Measurements from ENCODE around the gene CCDC88C.

Gene CCDC88C

DNA sequence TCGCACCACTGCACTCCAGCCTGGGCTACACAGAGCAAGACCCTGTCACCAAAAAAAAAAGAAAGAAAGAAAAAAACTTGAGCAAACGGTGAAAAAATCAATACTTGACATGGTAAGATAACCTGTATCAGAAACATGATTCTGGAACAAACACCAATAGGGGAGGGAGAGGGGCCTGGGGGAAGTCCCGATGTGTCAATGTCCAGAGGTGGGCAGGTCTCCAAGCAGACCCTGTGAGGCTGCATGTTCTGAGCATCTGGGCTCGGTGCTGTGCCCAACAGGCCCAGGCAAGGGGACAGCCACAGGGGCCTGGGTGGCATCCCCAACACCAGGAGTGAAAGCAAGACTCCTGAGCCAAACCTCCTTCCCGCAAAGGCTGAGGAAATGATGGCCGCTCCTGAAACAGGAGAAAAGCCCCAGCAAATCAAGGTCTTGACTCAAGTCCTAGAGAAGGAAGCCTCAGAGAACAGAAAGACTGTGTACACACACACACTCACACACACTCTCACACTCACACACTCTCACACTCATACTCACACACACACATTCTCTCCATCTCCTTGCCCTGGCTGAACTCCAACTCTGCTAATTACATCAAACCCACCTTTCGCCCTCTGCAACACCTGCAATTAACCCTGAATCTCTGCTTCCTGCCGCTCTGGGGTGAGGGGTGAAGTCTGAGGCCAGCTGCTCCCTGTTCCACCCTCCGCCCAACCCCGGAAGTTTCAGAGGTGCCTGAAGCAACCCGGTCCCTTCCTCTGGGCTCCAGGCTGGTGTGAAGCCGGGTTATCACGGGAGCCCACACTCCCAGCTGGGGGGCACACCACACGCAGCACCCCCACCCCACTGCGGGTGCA is 20.4 kb downstream of the CCDC88C start:
- DNase-seq: peak; percentile 79

GRCh38 chr14:91396013-91396660 is 21.5 kb downstream of the CCDC88C start:
- no peak for DNase-seq

DNA sequence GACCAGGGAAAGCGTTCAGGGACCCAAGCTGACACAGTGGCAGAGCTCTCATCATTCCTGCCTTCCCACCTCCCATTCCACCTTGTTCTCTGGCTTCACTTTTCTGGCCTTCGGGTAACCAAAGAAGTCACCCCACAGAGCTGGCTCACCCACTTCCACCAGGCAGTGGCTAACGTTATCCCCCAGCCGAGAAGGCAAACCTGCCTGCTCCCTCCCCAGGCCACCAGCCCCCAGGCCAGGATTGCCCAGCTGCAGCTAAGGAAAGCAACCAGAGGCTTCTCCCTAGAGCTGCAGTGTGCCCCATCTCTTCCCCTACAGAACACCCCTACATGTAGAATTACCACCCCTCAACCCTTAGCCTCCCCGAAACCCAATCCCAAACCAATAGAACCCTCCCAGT is 22.2 kb downstream of the CCDC88C start:
- no peak for DNase-seq

DNA sequence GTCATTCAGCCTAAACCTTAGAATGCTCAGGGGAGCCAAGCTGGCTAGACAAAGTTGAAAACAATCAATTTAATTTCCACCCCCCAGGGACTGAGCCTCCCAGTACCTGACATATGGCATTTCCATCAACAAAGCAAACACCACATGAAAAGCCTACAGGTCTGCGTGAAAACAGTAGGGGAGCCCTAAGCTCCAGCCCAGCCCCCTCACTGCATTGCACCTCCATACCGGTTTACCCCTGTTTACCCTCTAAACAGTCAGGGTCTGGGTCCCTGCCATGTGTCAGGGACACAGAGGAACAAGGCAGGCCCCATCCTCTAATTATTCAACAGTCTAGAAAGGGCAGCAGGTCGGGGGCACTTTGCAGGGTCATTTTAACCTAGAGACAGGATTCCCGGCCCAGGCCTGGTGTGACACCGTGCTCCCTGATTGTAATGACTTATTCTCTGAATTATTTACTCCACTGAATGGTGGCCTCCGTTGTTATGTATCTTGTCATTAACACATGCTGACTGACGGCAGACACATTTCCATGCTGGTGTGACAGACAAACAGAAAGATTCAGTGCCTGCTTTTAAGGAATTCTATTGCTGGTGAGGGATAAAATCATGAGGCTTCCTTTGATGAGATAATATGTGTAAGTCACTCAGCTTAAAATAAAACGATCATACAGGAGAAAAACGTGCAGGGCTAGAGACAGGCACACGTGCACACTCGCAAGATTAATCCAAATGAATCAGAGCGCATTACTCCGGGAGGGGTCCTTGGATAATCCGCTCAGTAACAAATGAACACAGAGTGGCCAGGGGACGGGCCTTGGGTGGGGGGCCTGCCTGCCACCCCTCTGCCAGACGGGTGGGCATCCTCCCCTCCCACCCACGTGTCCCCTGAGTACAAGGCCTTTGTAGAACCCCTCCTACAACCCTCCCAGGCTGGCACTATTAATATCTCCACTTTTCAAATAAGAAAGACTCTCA is 23.2 kb downstream of the CCDC88C start:
- DNase-seq: no peak

DNA sequence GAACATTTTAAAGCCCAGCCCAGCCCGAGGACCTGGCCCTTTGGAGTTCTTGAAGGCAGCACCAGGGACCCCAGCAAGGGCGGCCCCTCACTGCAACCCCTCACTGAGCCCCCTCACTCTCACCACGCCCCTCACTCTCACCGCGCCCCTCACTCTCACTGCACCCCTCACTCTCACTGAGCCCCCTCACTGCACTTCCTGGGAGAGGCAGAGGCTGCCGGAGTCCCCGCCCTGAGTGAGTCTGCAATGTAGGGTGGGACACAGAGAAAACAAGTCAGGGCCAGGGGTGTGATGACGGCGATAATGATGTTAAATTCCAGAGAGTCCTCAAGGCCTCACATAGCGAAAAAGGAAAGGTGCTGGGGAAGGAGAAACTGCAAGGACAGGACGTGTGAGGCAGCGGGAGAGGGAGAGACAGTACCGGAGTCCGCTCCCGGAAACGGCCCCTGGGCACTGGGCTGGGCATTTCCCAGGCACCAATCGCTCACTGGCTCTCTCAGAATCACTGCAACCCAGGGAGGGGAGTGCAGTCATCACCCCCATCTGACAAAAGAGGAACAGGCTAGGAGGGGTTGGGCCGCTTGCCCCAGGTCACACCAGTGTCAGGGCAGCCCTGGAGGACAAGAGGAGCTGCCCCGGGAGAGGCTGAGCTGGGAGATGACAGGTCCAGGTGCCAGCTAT is 24.9 kb downstream of the CCDC88C start:
- DNase-seq: no peak

- peak; percentile 48 for DNase-seq
Measured at GRCh38 chr14:91390165-91390778, 27.3 kb downstream of the CCDC88C start.

DNA sequence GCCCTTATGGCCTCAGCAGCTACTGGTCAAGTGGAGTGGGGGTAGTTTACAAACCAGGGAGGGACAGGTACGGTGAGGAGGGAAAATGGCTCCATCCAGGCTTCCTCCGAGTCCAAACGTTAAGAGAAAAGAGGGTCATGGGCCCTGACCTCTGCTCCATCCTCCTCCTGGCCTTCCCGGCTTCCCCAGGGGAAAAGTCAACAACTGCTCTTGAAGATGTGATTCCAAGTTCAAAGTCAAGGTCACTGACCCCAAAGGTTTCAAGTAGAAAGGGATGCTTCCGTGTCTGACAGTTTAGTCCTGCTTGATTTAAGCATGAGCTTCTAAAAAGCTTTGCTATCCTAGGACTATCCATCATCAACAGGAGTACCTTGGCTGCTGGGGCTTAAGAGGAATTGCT is 28.5 kb downstream of the CCDC88C start:
- no peak for DNase-seq

DNA sequence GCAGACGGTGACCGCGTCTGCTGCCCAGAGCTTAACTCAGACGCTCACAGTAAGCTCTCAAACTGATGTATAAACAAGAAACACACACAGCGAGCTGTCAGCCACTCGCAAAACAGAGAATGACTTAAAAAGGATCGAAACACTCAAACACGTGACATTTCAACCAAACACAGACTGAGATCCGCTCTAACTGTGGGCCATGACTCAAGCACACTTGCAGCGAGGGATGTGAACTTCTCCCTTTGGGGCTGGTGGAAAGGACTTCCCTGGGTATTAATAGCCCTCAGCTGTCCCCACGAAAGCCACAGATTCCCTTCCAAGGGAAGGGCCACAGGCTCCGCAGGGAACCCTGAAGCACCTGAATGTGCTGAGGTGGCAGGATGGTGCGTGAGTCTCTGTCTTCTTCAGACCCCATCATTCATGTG is 29.1 kb downstream of the CCDC88C start:
- peak; percentile 61 for DNase-seq

- DNase-seq: no peak
Measured at GRCh38 chr14:91387951-91388381, 29.7 kb downstream of the CCDC88C start.

DNA sequence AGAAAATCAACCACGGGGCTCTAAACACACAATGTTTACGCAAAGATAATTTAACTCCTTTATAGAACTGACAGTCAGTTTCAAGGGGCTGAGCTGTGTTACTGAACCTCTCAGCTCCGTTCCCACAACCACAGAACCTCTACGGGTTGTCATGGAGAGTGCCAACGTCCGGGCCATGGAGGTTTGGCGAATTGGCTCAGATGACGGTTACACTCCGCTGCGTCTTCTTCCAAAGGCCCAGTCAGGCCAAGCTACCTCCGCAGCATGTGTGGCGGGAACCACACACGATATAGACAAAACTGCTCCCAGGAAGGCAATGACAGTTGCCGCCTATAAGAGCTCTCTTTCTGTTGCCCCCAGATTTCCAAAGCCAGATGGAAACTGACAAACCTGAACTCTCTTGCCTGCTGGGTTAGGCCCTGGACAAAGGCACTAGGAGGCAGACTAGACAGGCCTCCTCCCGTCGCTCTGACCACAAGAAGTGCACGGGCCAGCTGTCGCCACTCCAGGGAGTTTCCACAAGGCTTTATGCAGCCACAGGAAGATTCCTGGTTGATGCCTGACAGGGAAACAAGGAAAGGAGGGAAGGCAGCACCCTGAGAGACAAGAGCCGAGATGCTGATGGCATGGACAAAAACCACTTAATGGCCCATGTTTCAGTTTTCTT is 30.3 kb downstream of the CCDC88C start:
- DNase-seq: no peak

DNA sequence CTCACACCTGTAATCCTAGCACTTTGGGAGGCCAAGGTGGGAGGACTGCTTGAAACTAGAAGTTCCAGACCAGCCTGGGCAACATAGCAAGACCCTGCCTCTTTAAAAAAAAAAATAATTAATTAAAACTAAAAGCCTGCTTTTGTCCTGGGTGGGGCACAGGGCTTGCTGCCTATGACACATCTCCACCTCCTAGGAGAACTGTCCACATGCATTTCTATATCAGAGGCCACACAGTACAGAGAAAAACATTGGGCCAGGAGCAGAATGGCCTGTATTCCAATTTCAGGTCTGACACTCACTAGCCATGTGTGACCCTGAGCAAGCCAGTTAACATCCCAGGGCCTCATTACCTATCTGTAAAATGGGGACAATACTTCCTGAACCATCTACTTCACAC is 31.9 kb downstream of the CCDC88C start:
- DNase-seq: no peak

GRCh38 chr14:91385224-91385623 is 32.4 kb downstream of the CCDC88C start:
- DNase-seq: no peak

DNA sequence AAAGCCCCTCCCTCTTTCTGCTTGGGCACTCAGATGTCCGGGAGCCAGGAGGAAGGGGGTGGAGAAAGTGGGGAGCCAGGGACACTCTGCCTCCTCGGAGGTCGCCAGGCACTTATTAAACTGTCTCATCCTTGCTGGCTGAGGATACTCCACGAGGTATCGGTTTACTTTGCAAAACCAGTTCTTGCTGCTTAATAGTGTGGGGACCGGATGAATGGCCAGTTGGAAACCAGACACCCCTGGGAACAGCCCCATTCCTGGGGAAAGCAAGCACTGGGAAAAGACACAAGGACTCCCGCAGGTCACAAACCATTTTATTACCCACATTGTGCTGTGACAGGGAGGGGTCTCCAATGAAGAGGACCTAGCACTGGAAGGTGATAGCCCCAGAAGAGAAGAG is 34.2 kb downstream of the CCDC88C start:
- no peak for DNase-seq

GRCh38 chr14:91381801-91382670 is 35.6 kb downstream of the CCDC88C start:
- no peak for DNase-seq

DNA sequence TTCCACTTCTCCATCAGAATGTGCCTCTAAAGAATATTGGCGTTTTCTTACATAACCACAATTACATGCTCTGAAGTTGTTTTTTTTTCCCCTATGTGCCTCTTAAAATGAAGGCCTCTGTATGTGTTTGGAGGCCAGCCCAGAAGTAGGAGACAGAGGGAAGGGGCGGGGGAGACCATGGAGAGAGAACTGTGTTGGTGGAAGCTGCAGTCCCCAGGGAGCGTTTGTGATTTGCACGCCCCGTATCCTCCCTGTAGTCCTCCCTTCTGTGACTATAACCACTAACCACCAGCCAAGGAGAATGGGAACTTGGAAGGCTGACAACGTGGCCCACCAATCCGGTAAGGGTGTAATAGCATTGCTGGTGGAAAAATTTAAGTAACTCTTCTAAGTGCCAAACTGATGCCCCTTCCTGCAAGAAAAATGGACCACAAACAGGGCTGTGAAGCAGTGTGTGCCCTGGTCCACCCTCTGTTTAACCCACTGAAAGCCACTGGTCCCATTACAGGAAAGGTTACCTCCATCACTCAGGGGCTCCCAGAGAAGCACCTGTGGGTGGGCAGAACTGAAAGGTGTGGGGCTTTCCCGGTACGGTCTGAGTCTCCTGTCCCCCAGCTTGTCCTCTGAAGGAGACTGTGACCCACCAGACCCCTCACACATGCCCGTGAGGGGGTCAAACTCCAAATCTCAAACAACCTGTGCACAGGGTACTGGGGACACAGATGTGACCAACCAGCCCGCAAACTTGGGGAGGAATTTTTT is 36.8 kb downstream of the CCDC88C start:
- DNase-seq: no peak

DNA sequence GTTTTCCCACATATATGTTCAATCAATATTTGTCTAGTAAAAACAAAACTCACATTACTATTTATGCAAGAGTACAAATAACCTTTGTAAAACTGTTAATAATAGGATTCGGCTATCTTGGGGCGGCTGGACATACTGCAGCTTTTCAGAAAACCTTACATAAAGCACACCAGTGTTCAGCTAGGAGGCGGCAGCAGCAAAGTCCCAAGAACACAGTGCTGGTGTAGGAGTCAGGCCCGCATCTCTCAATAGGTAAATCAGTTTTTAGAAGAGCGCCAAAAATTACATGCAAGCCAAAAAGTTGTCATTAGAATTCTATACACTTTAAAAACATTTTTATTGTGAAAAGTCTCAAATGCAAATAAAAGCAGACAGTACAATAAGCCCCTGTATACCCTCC is 37.5 kb downstream of the CCDC88C start:
- DNase-seq: no peak

DNA sequence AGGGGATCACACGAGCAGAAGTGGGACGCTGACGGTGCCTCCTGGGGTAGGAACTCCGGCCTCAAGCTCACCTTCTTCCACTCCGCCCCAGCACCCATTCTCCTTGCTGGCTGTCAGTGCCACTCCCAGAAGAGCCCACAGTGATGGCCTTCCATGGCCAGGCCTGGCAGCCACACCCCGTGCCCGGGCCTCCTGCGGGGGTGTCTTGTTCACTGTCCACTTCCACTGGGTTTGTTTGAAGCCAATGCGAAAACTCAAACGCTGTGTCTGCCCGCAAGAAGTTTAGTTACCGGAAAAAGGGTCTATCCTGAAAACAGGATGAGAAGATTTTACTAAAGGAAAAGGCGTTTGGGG is 38.1 kb downstream of the CCDC88C start:
- no peak for DNase-seq

DNA sequence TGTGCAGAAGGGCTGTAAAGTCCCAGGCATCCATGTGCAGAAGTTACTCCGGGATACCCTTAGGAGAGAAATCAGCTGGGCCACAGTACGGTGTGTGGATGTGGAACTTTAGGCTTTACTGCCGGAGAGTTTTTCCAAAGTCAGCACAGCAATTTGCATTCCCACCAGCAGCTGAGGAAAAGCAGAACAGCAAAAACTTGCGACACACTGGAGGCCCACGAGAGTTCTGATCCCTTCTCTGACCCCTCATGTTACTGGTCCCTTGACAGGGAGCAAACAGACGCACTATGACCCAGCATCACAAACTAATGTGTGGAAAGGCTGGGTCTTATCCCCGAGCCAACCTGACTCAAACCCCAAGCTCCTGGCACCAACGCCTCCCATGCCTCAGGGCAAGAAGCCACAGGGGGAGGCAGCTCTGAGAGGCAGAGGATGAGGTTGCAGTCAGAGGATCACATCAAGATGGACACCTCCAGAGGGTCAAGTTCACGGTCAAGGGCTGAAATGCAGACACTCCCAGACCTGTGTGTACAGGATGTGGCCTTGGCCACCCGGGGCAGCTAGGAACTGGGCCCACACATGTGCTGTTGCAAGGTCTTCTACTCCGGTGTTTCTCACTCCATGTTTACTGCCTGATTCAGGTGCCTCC is 38.6 kb downstream of the CCDC88C start:
- DNase-seq: no peak
